Stimulated activated CD8-positive, alpha-beta memory T cell treated with anti-CD3 and anti-CD28 coated beads, Interleukin-15, amount 100 ng/mL, for 24 hours (primary cell): ENCODE measurements around the gene ZNF319.
"Not testable (repeated sequence)": the region's sequence is repeated elsewhere in the genome, so short reads cannot be mapped to it uniquely, and the experiment has no call there.

Experiments used
- DNase-seq: peaks from one replicate; pipeline ENCODE4 v3.0.0-alpha.2; 2020; ENCODE audit warnings: low read depth

ZNF319 gene

GRCh38 chr16:58021661-58022551, 21.4 kb upstream of the ZNF319 start:
- DNase-seq = no peak

DNA sequence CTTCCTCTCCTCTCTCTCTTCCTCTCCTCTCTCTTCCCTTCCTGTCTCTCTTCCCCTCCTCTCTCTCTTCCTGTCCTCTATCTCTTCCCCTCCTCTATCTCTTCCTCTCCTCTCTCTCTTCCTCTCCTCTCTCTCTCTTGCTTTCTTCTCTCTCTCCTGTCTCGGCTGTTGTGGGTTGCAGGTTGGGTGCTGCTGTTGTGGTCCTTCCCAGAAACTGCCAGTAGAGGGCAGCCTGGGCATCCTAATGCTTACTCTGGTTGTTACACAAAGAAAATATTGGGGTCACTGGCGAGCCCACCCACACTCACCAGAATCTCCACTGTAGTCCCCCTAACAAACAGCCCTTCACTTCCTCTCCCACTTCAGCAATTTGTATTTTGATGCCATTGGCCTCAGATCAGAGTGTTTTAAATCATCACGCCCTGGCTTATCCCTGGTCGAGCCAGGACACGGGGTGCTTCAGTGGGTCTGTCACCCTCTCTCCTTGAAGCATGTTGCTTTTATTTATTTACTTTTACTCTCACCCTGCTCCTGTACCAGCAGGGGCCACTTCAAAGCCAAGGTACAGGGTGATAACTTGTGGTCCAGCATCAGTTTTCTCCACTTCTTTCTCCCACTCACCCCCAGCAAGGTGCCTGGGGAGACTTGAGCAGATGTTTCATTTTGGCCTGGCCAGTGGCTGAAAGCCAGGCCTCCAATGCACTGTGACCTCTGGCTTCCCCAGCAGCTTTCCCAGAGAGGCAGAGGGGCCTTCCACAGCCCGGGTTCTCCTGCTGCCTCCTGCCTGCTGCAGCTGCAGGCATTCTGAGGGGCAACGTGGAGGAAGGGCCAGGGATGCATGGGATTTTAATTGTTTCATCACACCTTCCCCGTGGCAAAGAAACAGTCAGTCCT, 20.4 kb upstream of the ZNF319 start:
- no peak for DNase-seq

GRCh38 chr16:58019866-58020538, 19.5 kb upstream of the ZNF319 start:
- DNase-seq = no peak

DNA sequence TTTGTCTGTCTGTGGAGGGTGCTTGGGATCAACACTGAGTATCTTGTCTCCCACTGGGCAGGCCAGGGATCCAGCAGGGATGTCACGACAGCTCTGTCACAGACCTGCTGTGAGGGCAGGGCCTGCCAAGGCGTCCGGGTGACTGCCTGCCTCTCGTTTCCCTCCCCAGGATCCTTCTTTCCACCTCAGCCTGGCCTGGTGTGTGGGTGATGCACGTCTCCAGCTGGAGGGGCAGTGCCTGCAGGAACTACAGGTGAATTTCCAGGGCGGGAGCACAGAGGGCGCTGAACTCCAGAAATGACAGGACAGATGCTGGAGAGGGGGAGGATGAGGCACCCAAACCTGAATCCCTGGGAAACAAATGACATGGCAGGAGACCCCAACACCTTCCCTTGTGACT, 18.3 kb upstream of the ZNF319 start:
- no peak for DNase-seq

DNA sequence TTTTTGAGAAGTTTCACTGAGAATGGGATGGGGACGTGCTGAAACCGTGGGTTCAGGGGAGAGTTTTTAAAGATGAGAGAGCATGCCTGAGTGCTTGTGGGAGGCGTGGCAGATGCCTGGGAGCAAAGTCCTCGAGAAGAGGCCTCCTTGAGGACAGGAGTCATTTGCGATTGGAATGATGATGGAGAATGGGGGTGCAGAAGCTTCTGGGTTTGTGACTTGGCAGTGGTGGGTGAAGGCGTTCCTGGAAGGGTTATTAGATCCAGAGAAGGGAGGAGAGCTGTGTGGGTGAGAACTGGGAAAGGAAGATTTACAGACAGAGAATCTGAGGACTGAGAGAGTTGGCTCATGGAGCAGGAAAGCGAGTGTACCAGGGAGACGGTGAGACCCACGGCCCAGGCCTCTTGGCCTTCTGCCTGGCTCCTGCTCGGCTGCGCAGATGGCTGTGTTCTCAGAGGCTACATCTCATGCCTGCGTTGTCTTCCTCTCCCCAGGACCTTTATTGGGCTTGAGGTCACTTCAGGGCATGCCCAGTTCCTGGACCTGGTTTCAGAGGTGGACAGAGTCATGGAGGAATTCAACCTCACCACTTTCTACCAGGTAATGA, 16.5 kb upstream of the ZNF319 start:
- DNase-seq = no peak

DNA sequence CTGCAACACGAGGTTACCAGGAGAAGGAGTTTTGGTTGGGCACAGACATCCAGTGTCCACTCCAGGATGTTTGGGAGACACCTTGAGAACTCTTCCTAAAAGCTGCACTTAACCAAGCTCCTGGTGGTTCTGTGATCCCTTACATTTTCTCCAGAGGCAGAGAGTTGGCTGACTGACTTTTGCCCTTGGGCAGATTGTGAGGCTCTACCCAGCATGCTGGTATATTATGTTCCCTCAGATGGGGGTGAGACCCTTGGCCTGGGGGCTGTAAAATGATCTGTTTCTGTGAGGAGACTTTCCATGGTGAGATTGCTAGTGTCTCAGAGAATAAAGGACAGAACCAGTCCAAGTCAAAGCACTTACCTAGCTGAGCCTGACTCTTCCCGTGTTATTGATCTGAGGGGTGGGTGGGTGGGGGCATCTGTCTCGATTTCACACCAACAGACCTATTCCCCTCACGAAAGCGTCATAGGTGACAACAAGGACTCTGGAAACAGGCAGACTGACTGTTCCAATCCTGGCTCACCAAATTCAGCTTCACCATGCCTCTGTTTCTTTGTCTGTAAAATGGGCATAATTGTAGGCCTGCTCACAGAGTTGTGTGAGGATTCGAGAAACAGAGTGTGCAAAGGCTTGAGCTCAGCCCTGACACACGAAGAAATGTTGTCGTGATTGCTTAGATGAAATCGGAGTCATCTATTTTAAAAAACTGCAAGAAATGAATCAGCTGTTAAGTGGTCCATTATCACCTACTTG, 12.9 kb upstream of the ZNF319 start:
- DNase-seq = no peak

DNA sequence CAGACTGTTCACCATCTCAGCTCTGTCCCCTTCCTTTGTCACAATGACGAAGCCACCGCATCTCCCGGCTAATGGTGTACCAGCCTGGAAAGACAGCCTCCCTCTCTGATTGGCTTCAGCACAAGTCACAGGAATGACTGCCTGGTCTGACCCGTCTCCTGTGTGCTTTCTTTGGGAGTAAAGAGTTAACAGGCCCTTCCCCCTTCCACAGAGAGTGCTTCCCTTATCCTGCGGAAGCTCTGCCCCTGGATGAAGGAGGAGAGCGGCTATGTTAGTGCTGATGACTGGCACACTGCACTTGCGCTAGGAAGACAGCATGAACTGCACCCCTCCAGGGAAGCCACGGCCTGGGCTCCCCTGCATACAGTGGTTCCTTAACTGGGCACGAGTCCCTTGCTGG, 12.0 kb upstream of the ZNF319 start:
- DNase-seq = no peak

DNA sequence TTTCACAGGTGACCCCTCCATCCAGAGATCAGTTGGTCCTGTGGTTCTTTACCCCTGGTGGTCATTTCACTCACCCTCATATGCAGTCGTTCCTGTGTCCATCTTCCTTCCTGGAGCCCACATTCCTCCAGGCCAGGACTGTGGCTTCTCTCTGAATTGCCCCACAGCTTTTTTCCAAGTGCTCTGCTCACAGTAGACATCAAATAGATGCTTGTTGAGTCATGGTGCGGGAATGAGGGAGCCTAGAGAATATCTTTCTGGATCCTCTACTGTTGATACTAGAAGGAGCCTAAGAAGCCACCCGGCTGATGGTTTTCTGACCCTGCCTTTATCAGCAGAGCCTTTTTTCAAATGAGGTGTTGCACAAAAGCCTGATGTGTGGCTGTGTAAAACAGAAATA, 11.2 kb upstream of the ZNF319 start:
- DNase-seq = no peak

DNA sequence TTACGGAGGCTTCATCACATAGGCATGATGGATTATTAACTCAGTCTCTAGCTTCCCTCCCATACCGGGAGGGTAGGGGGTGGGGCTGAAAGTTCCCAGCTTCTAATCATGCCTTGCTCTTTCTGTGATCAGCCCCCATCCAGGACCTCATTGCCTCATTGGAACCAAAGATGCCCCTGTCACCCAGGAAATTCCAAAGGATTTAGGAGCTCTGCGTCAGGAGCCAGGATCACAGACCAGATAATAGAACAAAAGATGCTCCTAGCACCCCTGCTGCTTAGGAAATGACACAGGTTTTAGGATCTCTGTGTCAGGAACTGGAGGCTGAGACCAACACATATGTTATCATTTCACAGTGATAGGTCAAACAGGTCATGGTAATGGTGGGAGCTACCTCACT, 10.4 kb upstream of the ZNF319 start:
- DNase-seq = no peak

DNA sequence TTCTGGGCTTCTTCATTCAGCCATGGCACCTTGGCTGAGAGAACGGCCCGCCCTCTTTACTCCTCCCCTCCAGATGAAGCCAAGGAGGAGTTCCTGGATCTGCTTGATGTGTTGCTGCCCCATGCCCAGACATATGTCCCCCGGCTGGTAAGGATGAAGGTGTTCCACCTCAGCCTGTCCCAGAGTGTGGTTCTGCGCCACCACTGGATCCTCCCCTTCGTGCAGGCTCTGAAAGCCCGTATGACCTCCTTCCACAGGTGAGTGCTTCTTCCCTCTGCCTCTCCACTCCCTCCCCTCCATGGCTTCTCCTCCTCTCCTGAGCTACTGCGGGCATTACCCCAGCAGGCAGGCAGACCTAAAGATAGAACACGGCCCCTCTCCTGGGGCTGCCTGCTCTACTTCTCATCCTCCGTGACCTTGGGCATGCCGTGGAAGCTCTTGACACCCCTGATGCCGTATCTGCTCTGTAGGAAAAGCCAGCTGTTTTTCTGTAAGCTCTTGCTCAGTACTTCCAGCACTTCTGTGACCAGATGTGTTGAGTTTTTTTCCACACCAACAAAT, 9.5 kb upstream of the ZNF319 start:
- no peak for DNase-seq

DNA sequence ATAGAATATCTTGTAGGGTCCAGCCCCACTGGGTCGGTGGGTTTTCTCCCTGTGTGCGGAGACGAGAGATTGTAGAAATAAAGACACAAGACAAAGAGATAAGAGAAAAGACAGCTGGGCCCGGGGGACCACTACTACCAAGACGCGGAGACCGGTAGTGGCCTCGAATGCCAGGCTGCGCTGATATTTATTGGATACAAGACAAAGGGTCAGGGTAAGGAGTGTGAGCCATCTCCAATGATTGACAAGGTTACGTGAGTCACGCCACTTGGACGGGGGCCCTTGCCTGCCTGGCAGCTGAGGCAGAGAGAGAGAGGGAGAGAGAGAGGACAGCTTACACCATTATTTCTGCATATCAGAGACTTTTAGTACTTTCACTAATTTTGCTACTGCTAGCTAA, 4.3 kb upstream of the ZNF319 start:
- DNase-seq = not testable (repeated sequence)

DNA sequence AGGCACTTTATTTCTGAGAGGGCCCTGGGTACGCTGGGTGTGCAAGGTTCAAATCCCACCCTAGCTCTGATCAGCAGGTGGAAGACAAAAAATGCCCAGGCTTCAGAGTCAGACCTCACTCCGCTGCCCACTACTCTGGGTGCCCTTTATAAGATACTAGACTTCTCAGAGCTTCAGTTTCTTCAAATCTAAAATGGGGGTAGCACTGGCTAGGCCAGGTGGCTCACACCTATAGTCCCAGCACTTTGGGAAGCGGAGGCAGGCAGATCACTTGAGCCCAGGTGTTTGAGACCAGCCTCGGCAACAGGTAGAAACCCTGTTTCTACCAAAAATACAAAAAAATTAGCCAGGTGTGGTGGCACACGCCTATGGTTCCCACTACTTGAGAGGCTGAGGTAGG, 2.5 kb upstream of the ZNF319 start:
- no peak for DNase-seq

- no peak for DNase-seq
Observed at GRCh38 chr16:58002416-58002800, 1.9 kb upstream of the ZNF319 start.

- no peak for DNase-seq
Observed at GRCh38 chr16:58001781-58002415, 1.4 kb upstream of the ZNF319 start.

- peak; percentile 78 for DNase-seq
Observed at GRCh38 chr16:58000706-58001676, 519 bp upstream of the ZNF319 start, which contains the start of gene USB1. Gene USB1 (plus strand): TSS chr16:58001407. CDS start chr16:58001484, 77 bp downstream.

DNA sequence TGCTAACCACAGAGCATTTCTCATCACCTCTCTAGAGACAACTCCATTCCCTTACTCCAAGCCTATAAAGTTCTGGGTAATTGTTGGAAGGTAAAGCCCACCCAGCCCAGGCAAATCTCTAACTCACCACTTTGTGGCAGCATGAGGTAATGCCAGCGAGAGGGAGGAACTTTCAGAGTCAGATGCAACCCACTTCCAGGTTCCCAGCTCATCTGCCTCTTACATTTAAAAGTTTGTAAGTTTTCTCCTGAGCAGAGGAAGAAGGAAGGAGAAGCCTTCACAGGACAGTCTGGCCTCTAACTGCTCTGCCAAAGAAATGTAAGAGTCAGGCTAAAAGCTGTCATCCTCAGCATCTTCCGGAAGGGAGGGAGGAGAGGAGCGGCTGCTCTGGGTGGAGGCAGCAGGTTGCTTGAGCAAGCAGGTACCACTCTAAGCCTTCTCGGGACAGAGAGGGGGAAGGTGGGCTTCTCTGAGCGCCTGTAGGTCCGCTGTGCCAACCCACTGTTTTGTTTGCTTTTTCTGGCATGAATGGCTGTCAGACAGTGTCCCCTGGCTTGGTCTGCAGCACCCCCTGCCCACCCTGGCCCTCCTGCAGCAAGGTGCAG, 1.0 kb downstream of the ZNF319 start:
- DNase-seq = no peak

DNA sequence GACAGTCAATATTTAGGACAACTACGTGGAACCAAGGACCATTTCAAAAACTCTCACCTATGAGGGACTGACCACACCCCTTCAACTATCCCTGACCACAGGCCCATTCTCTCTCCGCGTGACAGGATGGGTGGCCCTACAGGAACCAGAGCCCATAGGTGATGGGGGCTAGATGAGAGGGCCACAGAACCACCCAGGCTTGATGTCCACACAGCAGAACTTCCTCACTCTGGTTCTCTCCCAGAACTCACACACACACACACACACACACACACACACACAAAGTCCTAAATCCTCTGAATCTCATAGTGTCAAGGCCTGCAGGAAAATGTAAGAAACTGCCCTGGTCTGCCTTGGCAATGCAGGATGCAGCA, 1.5 kb downstream of the ZNF319 start:
- DNase-seq = no peak

- no peak for DNase-seq
Observed at GRCh38 chr16:57998486-57998885, 2.0 kb downstream of the ZNF319 start.
